KMS-11 (cell line): ENCODE measurements around the gene FAM163B.

Experiments used
- H2AFZ ChIP-seq: fragments of 200-600 bp; sonication (generic); 2 replicates; pipeline ENCODE4 v1.6.1; 2016; ENCODE audit warnings: antibody characterized with exemption, mixed run types, low read depth
- H3K27ac ChIP-seq: fragments of 200-600 bp; sonication (generic); 2 replicates; pipeline ENCODE4 v1.6.1; 2016; ENCODE audit warnings: mild to moderate bottlenecking, mixed run types
- H3K27me3 ChIP-seq: fragments of 200-600 bp; sonication (generic); 2 replicates; pipeline ENCODE4 v1.6.1; 2017; ENCODE audit warnings: mild to moderate bottlenecking, low read depth, mixed run types, moderate library complexity; ENCODE audit not compliant: insufficient read depth
- H3K36me3 ChIP-seq: fragments of 200-600 bp; sonication (generic); 2 replicates; pipeline ENCODE4 v1.6.1; 2017; ENCODE audit warnings: mild to moderate bottlenecking, mixed run types; ENCODE audit not compliant: insufficient read depth
- H3K4me1 ChIP-seq: fragments of 200-600 bp; sonication (generic); 2 replicates; pipeline ENCODE4 v1.6.1; 2016; ENCODE audit warnings: mild to moderate bottlenecking, low read depth, mixed run types; ENCODE audit not compliant: poor library complexity, severe bottlenecking
- H3K4me2 ChIP-seq: fragments of 200-600 bp; sonication (generic); 2 replicates; pipeline ENCODE4 v1.7.0; 2016; ENCODE audit warnings: mild to moderate bottlenecking, mixed run types
- H3K4me3 ChIP-seq: fragments of 200-600 bp; sonication (generic); IDR thresholded peaks from 2 replicates; pipeline ENCODE4 v1.6.1; 2017; ENCODE audit warnings: low read depth, low read length, mixed read lengths; ENCODE audit not compliant: insufficient read depth
- H3K79me2 ChIP-seq: fragments of 200-600 bp; sonication (generic); 2 replicates; pipeline ENCODE4 v1.6.1; 2016; ENCODE audit warnings: low read depth, mixed run types; ENCODE audit not compliant: insufficient read depth
- H3K9ac ChIP-seq: fragments of 200-600 bp; sonication (generic); 2 replicates; pipeline ENCODE4 v1.6.1; 2016; ENCODE audit warnings: mild to moderate bottlenecking, mixed run types
- H4K20me1 ChIP-seq: fragments of 200-600 bp; sonication (generic); 2 replicates; pipeline ENCODE4 v1.6.1; 2016; ENCODE audit warnings: mild to moderate bottlenecking, mixed run types; ENCODE audit not compliant: insufficient read depth
- TF ChIP-seq, protein P1 (sequence below): fragments of 200-600 bp; sonication (generic); conservative IDR thresholded peaks from 2 replicates; pipeline ENCODE4 v1.6.1; 2017; ENCODE audit warnings: low read depth, mild to moderate bottlenecking, antibody characterized with exemption, low read length, moderate library complexity, mixed read lengths

The FAM163B gene

GRCh38 chr9:133622555-133622954, 13.4 kb upstream of the FAM163B start:
- Histone ChIP-seq H4K20me1 (no peaks in the 10 kb centered on the region), H3K36me3 (no peaks in the 10 kb centered on the region), H3K4me3 (no peak overlapping the region), H3K4me1 (no peaks in the 10 kb centered on the region), H3K79me2 (no peaks in the 10 kb centered on the region), H3K4me2 (no peak overlapping the region), H3K27ac (no peak overlapping the region), H2AFZ (no peak overlapping the region), H3K27me3 (peaks cover 53% of the 10 kb centered on the region), H3K9ac (no peak overlapping the region)
- TF ChIP-seq, protein P1, sequence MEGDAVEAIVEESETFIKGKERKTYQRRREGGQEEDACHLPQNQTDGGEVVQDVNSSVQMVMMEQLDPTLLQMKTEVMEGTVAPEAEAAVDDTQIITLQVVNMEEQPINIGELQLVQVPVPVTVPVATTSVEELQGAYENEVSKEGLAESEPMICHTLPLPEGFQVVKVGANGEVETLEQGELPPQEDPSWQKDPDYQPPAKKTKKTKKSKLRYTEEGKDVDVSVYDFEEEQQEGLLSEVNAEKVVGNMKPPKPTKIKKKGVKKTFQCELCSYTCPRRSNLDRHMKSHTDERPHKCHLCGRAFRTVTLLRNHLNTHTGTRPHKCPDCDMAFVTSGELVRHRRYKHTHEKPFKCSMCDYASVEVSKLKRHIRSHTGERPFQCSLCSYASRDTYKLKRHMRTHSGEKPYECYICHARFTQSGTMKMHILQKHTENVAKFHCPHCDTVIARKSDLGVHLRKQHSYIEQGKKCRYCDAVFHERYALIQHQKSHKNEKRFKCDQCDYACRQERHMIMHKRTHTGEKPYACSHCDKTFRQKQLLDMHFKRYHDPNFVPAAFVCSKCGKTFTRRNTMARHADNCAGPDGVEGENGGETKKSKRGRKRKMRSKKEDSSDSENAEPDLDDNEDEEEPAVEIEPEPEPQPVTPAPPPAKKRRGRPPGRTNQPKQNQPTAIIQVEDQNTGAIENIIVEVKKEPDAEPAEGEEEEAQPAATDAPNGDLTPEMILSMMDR: no peak

- Histone ChIP-seq H3K9ac (no peak overlapping the region), H2AFZ (no peak overlapping the region), H3K36me3 (no peaks in the 10 kb centered on the region), H3K4me1 (no peaks in the 10 kb centered on the region), H3K27ac (no peak overlapping the region), H3K79me2 (no peaks in the 10 kb centered on the region), H4K20me1 (no peaks in the 10 kb centered on the region), H3K27me3 (peaks cover 58% of the 10 kb centered on the region), H3K4me3 (no peak overlapping the region), H3K4me2 (no peak overlapping the region)
- TF ChIP-seq, protein P1: no peak
Observed at GRCh38 chr9:133621725-133622267, 12.6 kb upstream of the FAM163B start.

- H4K20me1 ChIP-seq: no peaks in the 10 kb centered on the region
- H3K4me3 ChIP-seq: no peak overlapping the region
Observed at GRCh38 chr9:133619791-133620190, 10.6 kb upstream of the FAM163B start.

GRCh38 chr9:133618726-133619125, 9.5 kb upstream of the FAM163B start:
- Histone ChIP-seq H3K27me3 (peaks cover 76% of the 10 kb centered on the region), H3K4me1 (no peaks in the 10 kb centered on the region), H4K20me1 (no peaks in the 10 kb centered on the region), H3K27ac (no peak overlapping the region), H3K9ac (no peak overlapping the region), H3K36me3 (no peaks in the 10 kb centered on the region), H3K79me2 (no peaks in the 10 kb centered on the region), H2AFZ (no peak overlapping the region), H3K4me3 (no peak overlapping the region), H3K4me2 (no peak overlapping the region)
- TF ChIP-seq, protein P1: no peak

More at GRCh38 chr9:133619791-133620190, 10.6 kb upstream of the FAM163B start:
- no peak overlapping the region for H3K27ac ChIP-seq
- no peaks in the 10 kb centered on the region for H3K4me1 ChIP-seq
- TF ChIP-seq, protein P1: no peak
- H3K27me3 ChIP-seq: peaks cover 67% of the 10 kb centered on the region
- H3K9ac ChIP-seq: no peak overlapping the region
- H3K36me3 ChIP-seq: no peaks in the 10 kb centered on the region
- H2AFZ ChIP-seq: no peak overlapping the region
- H3K79me2 ChIP-seq: no peaks in the 10 kb centered on the region
- H3K4me2 ChIP-seq: no peak overlapping the region
